Osteocyte (in vitro differentiated cells): Measurements from ENCODE around the gene LIPT2. TPM values are rescaled to one million over a fixed set of nuclear protein-coding genes. Genes with fewer than 3 reads are reported as not detected.
A peak's percentile ranks its signal among the peaks of the same experiment; 100 is the strongest.

Source experiments
- DNase-seq: peaks from one replicate; pipeline ENCODE4 v3.0.0; 2021; ENCODE audit warnings: mixed read lengths; ENCODE audit not compliant: unreplicated experiment; ENCODE audit errors: extremely low spot score
- H3K27ac Mint-ChIP-seq: one replicate; pipeline ENCODE4 v1.8.0; 2021; ENCODE audit warnings: mild to moderate bottlenecking, mixed read lengths; ENCODE audit not compliant: unreplicated experiment
- H3K27me3 Mint-ChIP-seq: one replicate; pipeline ENCODE4 v1.8.0; 2021; ENCODE audit warnings: mixed read lengths; ENCODE audit not compliant: unreplicated experiment
- H3K36me3 Mint-ChIP-seq: one replicate; pipeline ENCODE4 v1.8.0; 2021; ENCODE audit warnings: mixed read lengths; ENCODE audit not compliant: unreplicated experiment
- H3K4me1 Mint-ChIP-seq: one replicate; pipeline ENCODE4 v1.8.0; 2021; ENCODE audit warnings: mixed read lengths; ENCODE audit not compliant: unreplicated experiment
- H3K4me3 Mint-ChIP-seq: one replicate; pipeline ENCODE4 v1.8.0; 2021; ENCODE audit warnings: mild to moderate bottlenecking, moderate library complexity, mixed read lengths; ENCODE audit not compliant: unreplicated experiment
- H3K9me3 Mint-ChIP-seq: one replicate; pipeline ENCODE4 v1.8.0; 2021; ENCODE audit warnings: mixed read lengths; ENCODE audit not compliant: unreplicated experiment
- CTCF ChIP-seq: fragments of 200-600 bp; sonication (generic); IDR thresholded peaks from 2 replicates; pipeline ENCODE4 v1.5.0; 2021; ENCODE audit warnings: antibody characterized with exemption, mild to moderate bottlenecking, moderate library complexity
- total RNA-seq: library from RNA; stranded (reverse); gene quantifications from 2 replicates; pipeline ENCODE4 v1.2.1, GENCODE V29; 2021

Gene LIPT2
- total RNA-seq, 1 donor from 2014 or later = 1.6 TPM

- Mint-ChIP-seq H3K27ac (no peak overlapping the region), H3K4me3 (no peak overlapping the region), H3K4me1 (peaks cover 9% of the 10 kb centered on the region), H3K36me3 (no peaks in the 10 kb centered on the region), H3K27me3 (peaks cover 18% of the 10 kb centered on the region), H3K9me3 (no peaks in the 10 kb centered on the region)
- no peak for TF ChIP-seq CTCF
- no peak for DNase-seq
Observed at GRCh38 chr11:74463216-74463615, 30.3 kb downstream of the LIPT2 start.

- no peak overlapping the region for H3K4me3 Mint-ChIP-seq
- H3K36me3 Mint-ChIP-seq = no peaks in the 10 kb centered on the region
- no peak for DNase-seq
- H3K27me3 Mint-ChIP-seq = peaks cover 18% of the 10 kb centered on the region
- H3K4me1 Mint-ChIP-seq = peaks cover 3% of the 10 kb centered on the region
- no peak overlapping the region for H3K27ac Mint-ChIP-seq
- no peaks in the 10 kb centered on the region for H3K9me3 Mint-ChIP-seq
- no peak for TF ChIP-seq CTCF
Observed at GRCh38 chr11:74462631-74463030, 30.9 kb downstream of the LIPT2 start.

GRCh38 chr11:74462009-74462408 is 31.5 kb downstream of the LIPT2 start:
- DNase-seq = peak; percentile 48
- no peak for TF ChIP-seq CTCF
- Mint-ChIP-seq H3K27me3 (peaks cover 18% of the 10 kb centered on the region), H3K9me3 (no peaks in the 10 kb centered on the region), H3K4me3 (no peak overlapping the region), H3K36me3 (no peaks in the 10 kb centered on the region), H3K27ac (no peak overlapping the region), H3K4me1 (peaks cover 2% of the 10 kb centered on the region)

GRCh38 chr11:74460481-74461154 is 32.9 kb downstream of the LIPT2 start:
- no peaks in the 10 kb centered on the region for H3K36me3 Mint-ChIP-seq
- no peaks in the 10 kb centered on the region for H3K9me3 Mint-ChIP-seq
- H3K4me1 Mint-ChIP-seq = no peaks in the 10 kb centered on the region
- no peak for TF ChIP-seq CTCF
- no peak overlapping the region for H3K4me3 Mint-ChIP-seq
- H3K27me3 Mint-ChIP-seq = peaks cover 16% of the 10 kb centered on the region
- H3K27ac Mint-ChIP-seq = no peak overlapping the region
- peak; percentile 23 for DNase-seq

- H3K36me3 Mint-ChIP-seq = no peaks in the 10 kb centered on the region
- no peaks in the 10 kb centered on the region for H3K9me3 Mint-ChIP-seq
- peak; percentile 49 for DNase-seq
- H3K4me1 Mint-ChIP-seq = no peaks in the 10 kb centered on the region
- H3K27me3 Mint-ChIP-seq = peaks cover 16% of the 10 kb centered on the region
- H3K27ac Mint-ChIP-seq = no peak overlapping the region
- H3K4me3 Mint-ChIP-seq = no peak overlapping the region
- no peak for TF ChIP-seq CTCF
Observed at GRCh38 chr11:74460065-74460464, 33.5 kb downstream of the LIPT2 start.
